K562 (cell line): Measurements from ENCODE around the gene SPEM3. TPM values are rescaled to one million over a fixed set of nuclear protein-coding genes. Genes with fewer than 3 reads are reported as not detected.
A peak's percentile ranks its signal among the peaks of the same experiment; 100 is the strongest.

Experiments used
- CREB1 ChIP-seq, 2 experiments: sonication (generic) in 1 of 2; formaldehyde crosslinking in 1 of 2; IDR thresholded peaks; 2 replicates each; pipeline versions ENCODE4 v1.6.1 to v1.8.0; 2012 to 2022; ENCODE audit warnings: inconsistent platforms in 1 of 2, mild to moderate bottlenecking in 1 of 2, missing genetic modification reagents in 1 of 2, moderate library complexity in 1 of 2
- GATAD2A ChIP-seq: fragments of 450-650 bp; IDR thresholded peaks from 2 replicates; pipeline ENCODE4 v1.6.1; 2017
- KLF1 ChIP-seq: fragments of 450-650 bp; IDR thresholded peaks from 2 replicates; pipeline ENCODE4 v1.6.1; 2016; ENCODE audit warnings: missing genetic modification characterization, missing compliant biosample characterization
- POU5F1 ChIP-seq: fragments of 150-350 bp; IDR thresholded peaks from 2 replicates; pipeline ENCODE4 v1.6.1; 2014; ENCODE audit warnings: borderline replicate concordance, low read length, low read depth, mild to moderate bottlenecking; ENCODE audit not compliant: partially characterized antibody
- SIX5 ChIP-seq, 2 experiments: IDR thresholded peaks; 2 replicates each; pipeline ENCODE4 v1.6.1; 2011; ENCODE audit warnings: low read length in 2 of 2, borderline replicate concordance in 1 of 2, low read depth in 1 of 2, mild to moderate bottlenecking in 1 of 2, moderate library complexity in 1 of 2; ENCODE audit not compliant: insufficient read depth in 1 of 2
- YBX1 ChIP-seq: fragments of 450-650 bp; IDR thresholded peaks from 2 replicates; pipeline ENCODE4 v1.7.1; 2016; ENCODE audit warnings: mild to moderate bottlenecking
- ZNF197 ChIP-seq: fragments of 200-800 bp; sonication (Bioruptor generic); IDR thresholded peaks from 2 replicates; pipeline ENCODE4 v1.6.1; 2016; ENCODE audit warnings: low read depth, missing genetic modification characterization, missing compliant biosample characterization
- polyA plus RNA-seq, 8 experiments: library from polyadenylated mRNA; depleted of rRNA in 4 of 8; stranded (reverse) in 5 of 8; unstranded in 3 of 8; fragments of >200 nt; fragmentation: Nextera tagmentation in 2 of 8; fragmentation: Illumina TruSeq in 1 of 8; extraction: Ambion mirVana in 2 of 8; extraction: Trizol in 1 of 8; gene quantifications; 2 replicates each; pipeline versions ENCODE4 v1.2.1 to v1.2.3, GENCODE V29; 2011 to 2014; ENCODE audit warnings: inconsistent platforms in 1 of 8, missing spikeins in 1 of 8
- total RNA-seq, 7 experiments: library from RNA; depleted of rRNA in 6 of 7; stranded (reverse); fragments of >200 nt in 6 of 7; fragmentation: Illumina TruSeq in 2 of 7; extraction: Trizol in 2 of 7; gene quantifications; 2 replicates each; pipeline versions ENCODE4 v1.2.1 to v1.2.3, GENCODE V29; 2011 to 2021; ENCODE audit warnings: low replicate concordance in 1 of 7
- TF ChIP-seq, protein P1 (sequence below): sonication (generic); formaldehyde crosslinking; IDR thresholded peaks from 2 replicates; pipeline ENCODE4 v1.9.0; 2022; ENCODE audit warnings: mild to moderate bottlenecking, missing genetic modification reagents
- TF ChIP-seq, protein P2 (sequence below): fragments of 450-650 bp; formaldehyde crosslinking; IDR thresholded peaks from 2 replicates; pipeline ENCODE4 v1.4.0; 2022; ENCODE audit warnings: missing genetic modification characterization
- TF ChIP-seq, protein P3 (sequence below): fragments of 450-650 bp; IDR thresholded peaks from 2 replicates; pipeline ENCODE4 v1.7.1; 2018; ENCODE audit warnings: mild to moderate bottlenecking, low read depth; ENCODE audit not compliant: partially characterized antibody
- TF ChIP-seq, protein P4 (sequence below): sonication (generic); formaldehyde crosslinking; IDR thresholded peaks from 2 replicates; pipeline ENCODE4 v1.8.0; 2023; ENCODE audit warnings: missing genetic modification reagents, mild to moderate bottlenecking, borderline replicate concordance
- TF ChIP-seq, protein P5 (sequence below), 3 experiments: IDR thresholded peaks in 2 of 3; conservative IDR thresholded peaks in 1 of 3; 2 replicates each; pipeline ENCODE4 v1.5.1; 2011 to 2012; ENCODE audit warnings: low read length in 3 of 3, mild to moderate bottlenecking in 3 of 3, control low read depth in 2 of 3, improper control_type of control experiment in 1 of 3, inconsistent platforms in 1 of 3, low read depth in 1 of 3, mixed read lengths in 1 of 3, moderate library complexity in 1 of 3; ENCODE audit not compliant: insufficient read depth in 2 of 3
- TF ChIP-seq, protein P6 (sequence below), 2 experiments: fragments of 200-800 bp in 1 of 2; sonication (Bioruptor generic) in 1 of 2; sonication (generic) in 1 of 2; formaldehyde crosslinking in 1 of 2; IDR thresholded peaks in 1 of 2; conservative IDR thresholded peaks in 1 of 2; 2 replicates each; pipeline versions ENCODE4 v1.5.0 to v1.6.1; 2016 to 2020; ENCODE audit warnings: missing compliant biosample characterization in 1 of 2, missing genetic modification characterization in 1 of 2, missing genetic modification reagents in 1 of 2

SPEM3 gene
- total and polyA plus RNA-seq, 9 of the 15 experiments (the other 6 are each of a cell fraction or from before 2014, with no cell fraction given): not detected

DNA sequence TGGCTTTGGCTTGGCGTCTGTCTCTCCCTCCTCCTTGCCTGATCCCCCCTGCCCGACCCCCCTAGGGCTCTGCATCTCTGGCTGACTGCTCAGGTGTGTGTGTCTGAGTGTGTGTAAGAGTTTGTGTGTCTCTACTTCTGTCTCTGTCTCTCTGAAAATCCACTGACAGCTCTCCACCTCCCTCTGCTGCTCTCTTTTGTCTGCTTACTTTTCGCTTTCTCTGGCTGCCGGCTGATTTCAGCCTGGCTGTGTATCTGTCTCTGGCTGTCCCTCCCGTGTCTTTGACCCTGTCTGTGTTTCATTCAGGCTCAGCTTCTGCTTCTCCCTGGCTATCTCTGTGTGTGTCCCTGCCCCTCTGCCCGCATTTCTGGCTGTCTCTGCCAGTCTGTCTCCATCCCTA is 12.3 kb upstream of the SPEM3 start (continued):
- TF ChIP-seq, protein P1, sequence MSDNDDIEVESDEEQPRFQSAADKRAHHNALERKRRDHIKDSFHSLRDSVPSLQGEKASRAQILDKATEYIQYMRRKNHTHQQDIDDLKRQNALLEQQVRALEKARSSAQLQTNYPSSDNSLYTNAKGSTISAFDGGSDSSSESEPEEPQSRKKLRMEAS (CRISPR knock-in tag): no peak
- TF ChIP-seq, protein P2, sequence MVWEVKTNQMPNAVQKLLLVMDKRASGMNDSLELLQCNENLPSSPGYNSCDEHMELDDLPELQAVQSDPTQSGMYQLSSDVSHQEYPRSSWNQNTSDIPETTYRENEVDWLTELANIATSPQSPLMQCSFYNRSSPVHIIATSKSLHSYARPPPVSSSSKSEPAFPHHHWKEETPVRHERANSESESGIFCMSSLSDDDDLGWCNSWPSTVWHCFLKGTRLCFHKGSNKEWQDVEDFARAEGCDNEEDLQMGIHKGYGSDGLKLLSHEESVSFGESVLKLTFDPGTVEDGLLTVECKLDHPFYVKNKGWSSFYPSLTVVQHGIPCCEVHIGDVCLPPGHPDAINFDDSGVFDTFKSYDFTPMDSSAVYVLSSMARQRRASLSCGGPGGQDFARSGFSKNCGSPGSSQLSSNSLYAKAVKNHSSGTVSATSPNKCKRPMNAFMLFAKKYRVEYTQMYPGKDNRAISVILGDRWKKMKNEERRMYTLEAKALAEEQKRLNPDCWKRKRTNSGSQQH: no peak
- TF ChIP-seq, protein P3, sequence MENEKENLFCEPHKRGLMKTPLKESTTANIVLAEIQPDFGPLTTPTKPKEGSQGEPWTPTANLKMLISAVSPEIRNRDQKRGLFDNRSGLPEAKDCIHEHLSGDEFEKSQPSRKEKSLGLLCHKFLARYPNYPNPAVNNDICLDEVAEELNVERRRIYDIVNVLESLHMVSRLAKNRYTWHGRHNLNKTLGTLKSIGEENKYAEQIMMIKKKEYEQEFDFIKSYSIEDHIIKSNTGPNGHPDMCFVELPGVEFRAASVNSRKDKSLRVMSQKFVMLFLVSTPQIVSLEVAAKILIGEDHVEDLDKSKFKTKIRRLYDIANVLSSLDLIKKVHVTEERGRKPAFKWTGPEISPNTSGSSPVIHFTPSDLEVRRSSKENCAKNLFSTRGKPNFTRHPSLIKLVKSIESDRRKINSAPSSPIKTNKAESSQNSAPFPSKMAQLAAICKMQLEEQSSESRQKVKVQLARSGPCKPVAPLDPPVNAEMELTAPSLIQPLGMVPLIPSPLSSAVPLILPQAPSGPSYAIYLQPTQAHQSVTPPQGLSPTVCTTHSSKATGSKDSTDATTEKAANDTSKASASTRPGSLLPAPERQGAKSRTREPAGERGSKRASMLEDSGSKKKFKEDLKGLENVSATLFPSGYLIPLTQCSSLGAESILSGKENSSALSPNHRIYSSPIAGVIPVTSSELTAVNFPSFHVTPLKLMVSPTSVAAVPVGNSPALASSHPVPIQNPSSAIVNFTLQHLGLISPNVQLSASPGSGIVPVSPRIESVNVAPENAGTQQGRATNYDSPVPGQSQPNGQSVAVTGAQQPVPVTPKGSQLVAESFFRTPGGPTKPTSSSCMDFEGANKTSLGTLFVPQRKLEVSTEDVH: no peak
- no peak for TF ChIP-seq GATAD2A
- no peak for TF ChIP-seq ZNF197 (CRISPR knock-in tag)
- no peak for TF ChIP-seq POU5F1
- no peak for TF ChIP-seq SIX5 (IDR thresholded peaks at IDR 0.05; ENCODE audit: borderline replicate concordance in 1 of 2, insufficient read depth in 1 of 2, low read depth in 1 of 2, low read length in 2 of 2)
- no peak for TF ChIP-seq YBX1
- no peak for TF ChIP-seq CREB1 (IDR thresholded peaks at IDR 0.05)
- TF ChIP-seq CREB1 (CRISPR knock-in tag; IDR thresholded peaks at IDR 0.05): no peak
- TF ChIP-seq KLF1 (tag): no peak
- TF ChIP-seq, protein P4, sequence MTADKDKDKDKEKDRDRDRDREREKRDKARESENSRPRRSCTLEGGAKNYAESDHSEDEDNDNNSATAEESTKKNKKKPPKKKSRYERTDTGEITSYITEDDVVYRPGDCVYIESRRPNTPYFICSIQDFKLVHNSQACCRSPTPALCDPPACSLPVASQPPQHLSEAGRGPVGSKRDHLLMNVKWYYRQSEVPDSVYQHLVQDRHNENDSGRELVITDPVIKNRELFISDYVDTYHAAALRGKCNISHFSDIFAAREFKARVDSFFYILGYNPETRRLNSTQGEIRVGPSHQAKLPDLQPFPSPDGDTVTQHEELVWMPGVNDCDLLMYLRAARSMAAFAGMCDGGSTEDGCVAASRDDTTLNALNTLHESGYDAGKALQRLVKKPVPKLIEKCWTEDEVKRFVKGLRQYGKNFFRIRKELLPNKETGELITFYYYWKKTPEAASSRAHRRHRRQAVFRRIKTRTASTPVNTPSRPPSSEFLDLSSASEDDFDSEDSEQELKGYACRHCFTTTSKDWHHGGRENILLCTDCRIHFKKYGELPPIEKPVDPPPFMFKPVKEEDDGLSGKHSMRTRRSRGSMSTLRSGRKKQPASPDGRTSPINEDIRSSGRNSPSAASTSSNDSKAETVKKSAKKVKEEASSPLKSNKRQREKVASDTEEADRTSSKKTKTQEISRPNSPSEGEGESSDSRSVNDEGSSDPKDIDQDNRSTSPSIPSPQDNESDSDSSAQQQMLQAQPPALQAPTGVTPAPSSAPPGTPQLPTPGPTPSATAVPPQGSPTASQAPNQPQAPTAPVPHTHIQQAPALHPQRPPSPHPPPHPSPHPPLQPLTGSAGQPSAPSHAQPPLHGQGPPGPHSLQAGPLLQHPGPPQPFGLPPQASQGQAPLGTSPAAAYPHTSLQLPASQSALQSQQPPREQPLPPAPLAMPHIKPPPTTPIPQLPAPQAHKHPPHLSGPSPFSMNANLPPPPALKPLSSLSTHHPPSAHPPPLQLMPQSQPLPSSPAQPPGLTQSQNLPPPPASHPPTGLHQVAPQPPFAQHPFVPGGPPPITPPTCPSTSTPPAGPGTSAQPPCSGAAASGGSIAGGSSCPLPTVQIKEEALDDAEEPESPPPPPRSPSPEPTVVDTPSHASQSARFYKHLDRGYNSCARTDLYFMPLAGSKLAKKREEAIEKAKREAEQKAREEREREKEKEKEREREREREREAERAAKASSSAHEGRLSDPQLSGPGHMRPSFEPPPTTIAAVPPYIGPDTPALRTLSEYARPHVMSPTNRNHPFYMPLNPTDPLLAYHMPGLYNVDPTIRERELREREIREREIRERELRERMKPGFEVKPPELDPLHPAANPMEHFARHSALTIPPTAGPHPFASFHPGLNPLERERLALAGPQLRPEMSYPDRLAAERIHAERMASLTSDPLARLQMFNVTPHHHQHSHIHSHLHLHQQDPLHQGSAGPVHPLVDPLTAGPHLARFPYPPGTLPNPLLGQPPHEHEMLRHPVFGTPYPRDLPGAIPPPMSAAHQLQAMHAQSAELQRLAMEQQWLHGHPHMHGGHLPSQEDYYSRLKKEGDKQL (CRISPR knock-in tag): no peak
- TF ChIP-seq, protein P5, sequence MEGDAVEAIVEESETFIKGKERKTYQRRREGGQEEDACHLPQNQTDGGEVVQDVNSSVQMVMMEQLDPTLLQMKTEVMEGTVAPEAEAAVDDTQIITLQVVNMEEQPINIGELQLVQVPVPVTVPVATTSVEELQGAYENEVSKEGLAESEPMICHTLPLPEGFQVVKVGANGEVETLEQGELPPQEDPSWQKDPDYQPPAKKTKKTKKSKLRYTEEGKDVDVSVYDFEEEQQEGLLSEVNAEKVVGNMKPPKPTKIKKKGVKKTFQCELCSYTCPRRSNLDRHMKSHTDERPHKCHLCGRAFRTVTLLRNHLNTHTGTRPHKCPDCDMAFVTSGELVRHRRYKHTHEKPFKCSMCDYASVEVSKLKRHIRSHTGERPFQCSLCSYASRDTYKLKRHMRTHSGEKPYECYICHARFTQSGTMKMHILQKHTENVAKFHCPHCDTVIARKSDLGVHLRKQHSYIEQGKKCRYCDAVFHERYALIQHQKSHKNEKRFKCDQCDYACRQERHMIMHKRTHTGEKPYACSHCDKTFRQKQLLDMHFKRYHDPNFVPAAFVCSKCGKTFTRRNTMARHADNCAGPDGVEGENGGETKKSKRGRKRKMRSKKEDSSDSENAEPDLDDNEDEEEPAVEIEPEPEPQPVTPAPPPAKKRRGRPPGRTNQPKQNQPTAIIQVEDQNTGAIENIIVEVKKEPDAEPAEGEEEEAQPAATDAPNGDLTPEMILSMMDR (IDR thresholded peaks at IDR 0.05 in 2 of 3, conservative IDR thresholded peaks at IDR 0.05 in 1 of 3; ENCODE audit: insufficient read depth in 2 of 3, low read depth in 1 of 3, low read length in 3 of 3): peak in 2 of 3 experiments; percentile 26 to 31; a peak in 2 of 6 replicates
- TF ChIP-seq, protein P6, sequence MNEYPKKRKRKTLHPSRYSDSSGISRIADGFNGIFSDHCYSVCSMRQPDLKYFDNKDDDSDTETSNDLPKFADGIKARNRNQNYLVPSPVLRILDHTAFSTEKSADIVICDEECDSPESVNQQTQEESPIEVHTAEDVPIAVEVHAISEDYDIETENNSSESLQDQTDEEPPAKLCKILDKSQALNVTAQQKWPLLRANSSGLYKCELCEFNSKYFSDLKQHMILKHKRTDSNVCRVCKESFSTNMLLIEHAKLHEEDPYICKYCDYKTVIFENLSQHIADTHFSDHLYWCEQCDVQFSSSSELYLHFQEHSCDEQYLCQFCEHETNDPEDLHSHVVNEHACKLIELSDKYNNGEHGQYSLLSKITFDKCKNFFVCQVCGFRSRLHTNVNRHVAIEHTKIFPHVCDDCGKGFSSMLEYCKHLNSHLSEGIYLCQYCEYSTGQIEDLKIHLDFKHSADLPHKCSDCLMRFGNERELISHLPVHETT (CRISPR knock-in tag; conservative IDR thresholded peaks at IDR 0.05 in 1 of 2, IDR thresholded peaks at IDR 0.05 in 1 of 2): no peak
